PC-9 (cell line): ENCODE measurements around the gene ATF1.

ENCODE experiments used
- CTCF ChIP-seq: fragments of 200-600 bp; sonication (generic); conservative IDR thresholded peaks from 2 replicates; pipeline ENCODE4 v1.6.1; 2017; ENCODE audit warnings: mixed run types, antibody characterized with exemption, mild to moderate bottlenecking, moderate library complexity
- EZH2 ChIP-seq: fragments of 200-600 bp; sonication (generic); IDR thresholded peaks from 2 replicates; pipeline ENCODE4 v1.8.0; 2017; ENCODE audit warnings: antibody characterized with exemption, low read depth

- no peak for TF ChIP-seq CTCF
- TF ChIP-seq EZH2 = no peak
Measured at GRCh38 chr12:50725011-50725942, 38.6 kb upstream of the ATF1 start.
